A549 (cell line): Measurements from ENCODE around the gene CNKSR3.

Source experiments
- CEBPB ChIP-seq, 2 experiments: fragments of >200 bp in 1 of 2; sonication (Bioruptor Twin) in 1 of 2; formaldehyde crosslinking in 1 of 2; IDR thresholded peaks; 2 replicates each; pipeline ENCODE4 v1.6.1; 2012 to 2016
- ESRRA ChIP-seq: fragments of 150-350 bp; IDR thresholded peaks from 2 replicates; pipeline ENCODE4 v1.6.1; 2014; ENCODE audit warnings: mild to moderate bottlenecking, low read length, borderline replicate concordance
- FOSL2 ChIP-seq, 2 experiments: fragments of 450-650 bp in 1 of 2; fragments of >200 bp in 1 of 2; sonication (Bioruptor Twin) in 1 of 2; formaldehyde crosslinking; IDR thresholded peaks; 2 replicates each; pipeline versions ENCODE4 v1.5.0 to v1.6.1; 2016 to 2020; ENCODE audit warnings: mild to moderate bottlenecking in 1 of 2, moderate library complexity in 1 of 2
- GATA3 ChIP-seq: IDR thresholded peaks from 2 replicates; pipeline ENCODE4 v1.6.1; 2012; ENCODE audit warnings: borderline replicate concordance
- HDAC2 ChIP-seq: fragments of 200-600 bp; sonication (generic); IDR thresholded peaks from 2 replicates; pipeline ENCODE4 v1.6.1; 2016
- KDM1A ChIP-seq: fragments of 200-600 bp; sonication (generic); IDR thresholded peaks from 2 replicates; pipeline ENCODE4 v1.6.1; 2016; ENCODE audit warnings: low read depth, mild to moderate bottlenecking
- NR3C1 ChIP-seq: fragments of >200 bp; sonication (Bioruptor Twin); formaldehyde crosslinking; IDR thresholded peaks from 3 replicates; pipeline ENCODE4 v1.6.1; 2017
- PHF8 ChIP-seq: fragments of 200-600 bp; sonication (generic); IDR thresholded peaks from 2 replicates; pipeline ENCODE4 v1.6.1; 2016; ENCODE audit warnings: low read depth, mild to moderate bottlenecking, antibody characterized with exemption, moderate library complexity, borderline replicate concordance
- POLR2A ChIP-seq: IDR thresholded peaks from 2 replicates; pipeline ENCODE4 v1.6.1; 2012; ENCODE audit warnings: mild to moderate bottlenecking, low read length
- POLR2AphosphoS2 ChIP-seq: conservative IDR thresholded peaks from 2 replicates; pipeline ENCODE4 v1.6.1; 2012; ENCODE audit warnings: low read length, improper control_type of control experiment, inconsistent platforms
- RCOR1 ChIP-seq: fragments of 150-350 bp; IDR thresholded peaks from 2 replicates; pipeline ENCODE4 v1.6.1; 2014; ENCODE audit warnings: antibody characterized with exemption, low read length, low read depth
- TF ChIP-seq, protein P1 (sequence below): fragments of >200 bp; sonication (Bioruptor Twin); formaldehyde crosslinking; IDR thresholded peaks from 3 replicates; pipeline ENCODE4 v1.5.1; 2016
- TF ChIP-seq, protein P2 (sequence below): fragments of 200-600 bp; sonication (generic); IDR thresholded peaks from 2 replicates; pipeline ENCODE4 v1.6.1; 2016; ENCODE audit warnings: antibody characterized with exemption, mild to moderate bottlenecking, moderate library complexity
- TF ChIP-seq, protein P3 (sequence below): IDR thresholded peaks from 2 replicates; pipeline ENCODE4 v1.6.1; 2012

DNA sequence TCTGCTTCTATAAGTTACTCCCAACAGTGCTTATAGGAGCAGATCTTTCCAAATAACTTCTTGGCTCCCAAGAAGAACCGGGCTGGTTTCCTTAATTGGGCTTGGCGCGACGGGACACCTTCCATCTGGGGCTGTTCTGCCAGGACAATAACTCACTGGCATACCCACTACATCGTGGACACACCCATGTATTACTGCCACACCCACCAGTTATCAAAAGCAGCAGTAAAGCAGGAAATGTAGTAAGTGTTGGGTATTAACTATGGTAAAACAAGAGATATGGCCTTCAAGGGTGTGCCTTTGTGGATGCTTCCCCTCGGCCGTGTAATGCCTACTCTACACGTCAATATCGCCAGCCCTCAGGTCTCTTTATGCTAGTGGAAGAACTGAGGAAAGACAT is 24.7 kb downstream of the CNKSR3 start:
- TF ChIP-seq, protein P1, sequence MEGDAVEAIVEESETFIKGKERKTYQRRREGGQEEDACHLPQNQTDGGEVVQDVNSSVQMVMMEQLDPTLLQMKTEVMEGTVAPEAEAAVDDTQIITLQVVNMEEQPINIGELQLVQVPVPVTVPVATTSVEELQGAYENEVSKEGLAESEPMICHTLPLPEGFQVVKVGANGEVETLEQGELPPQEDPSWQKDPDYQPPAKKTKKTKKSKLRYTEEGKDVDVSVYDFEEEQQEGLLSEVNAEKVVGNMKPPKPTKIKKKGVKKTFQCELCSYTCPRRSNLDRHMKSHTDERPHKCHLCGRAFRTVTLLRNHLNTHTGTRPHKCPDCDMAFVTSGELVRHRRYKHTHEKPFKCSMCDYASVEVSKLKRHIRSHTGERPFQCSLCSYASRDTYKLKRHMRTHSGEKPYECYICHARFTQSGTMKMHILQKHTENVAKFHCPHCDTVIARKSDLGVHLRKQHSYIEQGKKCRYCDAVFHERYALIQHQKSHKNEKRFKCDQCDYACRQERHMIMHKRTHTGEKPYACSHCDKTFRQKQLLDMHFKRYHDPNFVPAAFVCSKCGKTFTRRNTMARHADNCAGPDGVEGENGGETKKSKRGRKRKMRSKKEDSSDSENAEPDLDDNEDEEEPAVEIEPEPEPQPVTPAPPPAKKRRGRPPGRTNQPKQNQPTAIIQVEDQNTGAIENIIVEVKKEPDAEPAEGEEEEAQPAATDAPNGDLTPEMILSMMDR = no peak
- no peak for TF ChIP-seq KDM1A
- no peak for TF ChIP-seq RCOR1
- TF ChIP-seq CEBPB (IDR thresholded peaks at IDR 0.05) = no peak
- TF ChIP-seq NR3C1 = no peak
- no peak for TF ChIP-seq ESRRA
- no peak for TF ChIP-seq POLR2AphosphoS2
- no peak for TF ChIP-seq POLR2A
- TF ChIP-seq, protein P2, sequence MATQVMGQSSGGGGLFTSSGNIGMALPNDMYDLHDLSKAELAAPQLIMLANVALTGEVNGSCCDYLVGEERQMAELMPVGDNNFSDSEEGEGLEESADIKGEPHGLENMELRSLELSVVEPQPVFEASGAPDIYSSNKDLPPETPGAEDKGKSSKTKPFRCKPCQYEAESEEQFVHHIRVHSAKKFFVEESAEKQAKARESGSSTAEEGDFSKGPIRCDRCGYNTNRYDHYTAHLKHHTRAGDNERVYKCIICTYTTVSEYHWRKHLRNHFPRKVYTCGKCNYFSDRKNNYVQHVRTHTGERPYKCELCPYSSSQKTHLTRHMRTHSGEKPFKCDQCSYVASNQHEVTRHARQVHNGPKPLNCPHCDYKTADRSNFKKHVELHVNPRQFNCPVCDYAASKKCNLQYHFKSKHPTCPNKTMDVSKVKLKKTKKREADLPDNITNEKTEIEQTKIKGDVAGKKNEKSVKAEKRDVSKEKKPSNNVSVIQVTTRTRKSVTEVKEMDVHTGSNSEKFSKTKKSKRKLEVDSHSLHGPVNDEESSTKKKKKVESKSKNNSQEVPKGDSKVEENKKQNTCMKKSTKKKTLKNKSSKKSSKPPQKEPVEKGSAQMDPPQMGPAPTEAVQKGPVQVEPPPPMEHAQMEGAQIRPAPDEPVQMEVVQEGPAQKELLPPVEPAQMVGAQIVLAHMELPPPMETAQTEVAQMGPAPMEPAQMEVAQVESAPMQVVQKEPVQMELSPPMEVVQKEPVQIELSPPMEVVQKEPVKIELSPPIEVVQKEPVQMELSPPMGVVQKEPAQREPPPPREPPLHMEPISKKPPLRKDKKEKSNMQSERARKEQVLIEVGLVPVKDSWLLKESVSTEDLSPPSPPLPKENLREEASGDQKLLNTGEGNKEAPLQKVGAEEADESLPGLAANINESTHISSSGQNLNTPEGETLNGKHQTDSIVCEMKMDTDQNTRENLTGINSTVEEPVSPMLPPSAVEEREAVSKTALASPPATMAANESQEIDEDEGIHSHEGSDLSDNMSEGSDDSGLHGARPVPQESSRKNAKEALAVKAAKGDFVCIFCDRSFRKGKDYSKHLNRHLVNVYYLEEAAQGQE = no peak
- TF ChIP-seq, protein P3, sequence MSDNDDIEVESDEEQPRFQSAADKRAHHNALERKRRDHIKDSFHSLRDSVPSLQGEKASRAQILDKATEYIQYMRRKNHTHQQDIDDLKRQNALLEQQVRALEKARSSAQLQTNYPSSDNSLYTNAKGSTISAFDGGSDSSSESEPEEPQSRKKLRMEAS = no peak
- TF ChIP-seq HDAC2 = no peak
- no peak for TF ChIP-seq GATA3
- no peak for TF ChIP-seq FOSL2 (IDR thresholded peaks at IDR 0.05)
- TF ChIP-seq FOSL2 (CRISPR knock-in tag; IDR thresholded peaks at IDR 0.05) = no peak
- TF ChIP-seq PHF8 = no peak
